HepG2 (cell line): ENCODE measurements around the gene CPA5. TPM values are rescaled to one million over a fixed set of nuclear protein-coding genes. Genes with fewer than 3 reads are reported as not detected.

Source experiments
- ATAC-seq: fragments of 200-7000 bp; cut with Tn5 transposase; 3 replicates; pipeline ENCODE4 v1.9.1; 2020; ENCODE audit warnings: mild to moderate bottlenecking, moderate library complexity
- BruUV-seq: library from RNA; stranded (reverse); fragments of 400-500 nt; replicated peaks from 2 replicates; lab custom pipeline; 2021; lab: Mats Ljungman, UMichigan
- CTCF ChIA-PET: fragments of 300-600 bp; formaldehyde crosslinking; extraction: SDS; loops from one replicate; lab custom pipeline; 2021; ENCODE audit warnings: low total read pairs, inconsistent platforms, low intra/inter-chr PET ratio; lab: Yijun Ruan, JAX
- POLR2A ChIA-PET: fragments of 350-600 bp; sonication (Branson Sonifier 250); formaldehyde crosslinking; loops from one replicate; lab custom pipeline; 2020; ENCODE audit warnings: antibody characterized with exemption, inconsistent platforms; lab: Yijun Ruan, JAX
- DNase-seq: peaks from one replicate; pipeline ENCODE4 v3.0.0-alpha.2; 2015; ENCODE audit warnings: low spot score
- FAIRE-seq: peaks from 3 replicates; lab custom pipeline; 2011; peaks lifted over from hg19 to GRCh38; lab: Jason Lieb, UNC
- H2AFZ ChIP-seq: one replicate; pipeline ENCODE4 v1.6.1; 2011; ENCODE audit warnings: low read length, inconsistent platforms
- H3K27ac ChIP-seq: fragments of 300-600 bp; 3 replicates; pipeline ENCODE4 v1.8.0; 2011; ENCODE audit warnings: mixed run types, mild to moderate bottlenecking, mixed read lengths, low read length, inconsistent platforms; ENCODE audit not compliant: insufficient read depth; ENCODE audit errors: extremely low read length
- H3K27me3 ChIP-seq, 2 experiments: fragments of 200-600 bp in 1 of 2; 2 replicates in 1 of 2; 3 replicates in 1 of 2; pipeline versions ENCODE4 v1.6.0 to v1.8.0; 2011; ENCODE audit warnings: low read length in 2 of 2, mild to moderate bottlenecking in 2 of 2, moderate library complexity in 2 of 2, inconsistent platforms in 1 of 2; ENCODE audit not compliant: insufficient read depth in 2 of 2, control insufficient read depth in 1 of 2
- H3K36me3 ChIP-seq, 2 experiments: fragments of 200-600 bp in 1 of 2; replicated peaks in 1 of 2; 2 replicates in 1 of 2; 3 replicates in 1 of 2; pipeline versions ENCODE4 v1.5.1 to v1.8.0; 2011; ENCODE audit warnings: low read length in 2 of 2, inconsistent platforms in 1 of 2; ENCODE audit not compliant: insufficient read depth in 2 of 2, control insufficient read depth in 1 of 2
- H3K4me1 ChIP-seq: 2 replicates; pipeline ENCODE4 v1.5.1; 2012; ENCODE audit warnings: low read length, inconsistent platforms; ENCODE audit not compliant: insufficient read depth
- H3K4me2 ChIP-seq: 2 replicates; pipeline ENCODE4 v1.6.0; 2011; ENCODE audit warnings: low read depth, low read length, inconsistent platforms
- H3K4me3 ChIP-seq, 3 experiments: fragments of 200-600 bp in 1 of 3; sonication (generic), shearing (Covaris generic) in 1 of 3; replicated peaks in 1 of 3; 2 replicates each; pipeline ENCODE4 v1.5.1; 2011 to 2016; ENCODE audit warnings: low read length in 3 of 3, inconsistent platforms in 2 of 3, low read depth in 2 of 3, mild to moderate bottlenecking in 2 of 3, control low read depth in 1 of 3, mixed read lengths in 1 of 3; ENCODE audit not compliant: insufficient read depth in 1 of 3
- H3K79me2 ChIP-seq: one replicate; pipeline ENCODE4 v1.6.1; 2011; ENCODE audit warnings: low read length, inconsistent platforms; ENCODE audit not compliant: insufficient read depth
- H3K9ac ChIP-seq: 2 replicates; pipeline ENCODE4 v1.6.0; 2011; ENCODE audit warnings: mild to moderate bottlenecking, low read depth, low read length, inconsistent platforms; ENCODE audit not compliant: insufficient read depth
- H3K9me3 ChIP-seq: 2 replicates; pipeline ENCODE4 v1.5.1; 2012; ENCODE audit warnings: mild to moderate bottlenecking, low read length
- H4K20me1 ChIP-seq: 2 replicates; pipeline ENCODE4 v1.6.0; 2011; ENCODE audit warnings: inconsistent platforms, mild to moderate bottlenecking, low read length, moderate library complexity; ENCODE audit not compliant: insufficient read depth
- HMGXB3 ChIP-seq: sonication (generic); formaldehyde crosslinking; IDR thresholded peaks from 2 replicates; pipeline ENCODE4 v1.4.0; 2020; ENCODE audit warnings: missing genetic modification reagents, borderline replicate concordance
- NFYC ChIP-seq: IDR thresholded peaks from 2 replicates; pipeline ENCODE4 v1.6.1; 2016; ENCODE audit warnings: missing genetic modification reagents, missing compliant biosample characterization
- ZNF143 ChIP-seq: sonication (generic); formaldehyde crosslinking; IDR thresholded peaks from 2 replicates; pipeline ENCODE4 v1.4.0; 2020; ENCODE audit warnings: missing genetic modification reagents
- WGBS: methylation state at CpG from one replicate; pipeline ENCODE4 v1.1.6; 2017; ENCODE audit warnings: low lambda C conversion rate; 5-methylcytosine and 5-hydroxymethylcytosine counted together
- in situ Hi-C: cut with HindIII; loops from 2 replicates; pipeline ENCODE4 v1.10.0; 2017; ENCODE audit warnings: low pct_unique_long_range_greater_than_20kb; ENCODE audit not compliant: extremely low pct_ligation_motif_present
- intact Hi-C: fragments of 100-400 bp; cut with micrococcal nuclease; formaldehyde crosslinking; loops from one replicate; pipeline ENCODE4 v1.10.0; 2022; ENCODE audit not compliant: unreplicated experiment
- polyA plus RNA-seq, 8 experiments: library from polyadenylated mRNA; depleted of rRNA in 3 of 8; stranded (reverse) in 7 of 8; unstranded in 1 of 8; fragments of >200 nt; fragmentation: Illumina TruSeq in 4 of 8; extraction: Trizol in 4 of 8; gene quantifications; 2 replicates each; pipeline versions ENCODE4 v1.2.1 to v1.2.3, GENCODE V29; 2011 to 2016; ENCODE audit warnings: low read depth in 4 of 8, missing spikeins in 1 of 8, mixed read lengths in 1 of 8; ENCODE audit not compliant: insufficient read depth in 1 of 8
- total RNA-seq, 5 experiments: library from RNA; depleted of rRNA; stranded (reverse); fragments of >200 nt; fragmentation: Illumina TruSeq; extraction: Trizol; gene quantifications; 2 replicates each; pipeline ENCODE4 v1.2.3, GENCODE V29; 2016; ENCODE audit warnings: low read depth in 1 of 5

Gene CPA5
- total and polyA plus RNA-seq, 2 of the 13 experiments (the other 11 are each of a cell fraction or from before 2014, with no cell fraction given), result 0.48 TPM; not detected in 1

DNA sequence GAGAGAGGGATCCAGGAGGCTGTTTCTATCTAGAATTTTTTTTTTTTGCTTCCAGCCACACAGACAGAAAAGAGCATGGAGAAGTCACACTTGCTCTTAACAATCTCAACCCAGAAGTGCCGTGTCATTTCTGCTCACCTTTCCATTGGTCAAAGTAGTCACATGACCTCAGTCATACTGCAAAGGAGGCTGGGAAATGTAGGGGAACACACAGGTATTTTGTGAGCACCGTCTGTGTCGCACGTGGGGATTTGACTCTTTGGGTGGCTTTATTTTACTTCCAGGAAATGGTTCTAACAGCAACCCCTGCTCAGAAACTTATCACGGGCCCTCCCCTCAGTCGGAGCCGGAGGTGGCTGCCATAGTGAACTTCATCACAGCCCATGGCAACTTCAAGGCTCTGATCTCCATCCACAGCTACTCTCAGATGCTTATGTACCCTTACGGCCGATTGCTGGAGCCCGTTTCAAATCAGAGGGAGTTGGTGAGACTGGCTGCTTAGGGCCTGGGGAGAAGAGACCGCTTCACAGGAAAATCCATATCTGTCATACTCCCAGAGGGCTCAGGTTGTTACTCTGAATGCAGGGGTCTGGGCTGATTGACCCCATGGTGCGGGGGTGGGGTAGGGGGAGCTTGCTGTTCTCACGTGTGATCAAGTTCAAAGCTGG lies 22.6 kb downstream of the CPA5 start:
- Histone ChIP-seq H3K4me1 (peaks cover 77% of the 10 kb centered on the region), H2AFZ (no peak overlapping the region), H3K36me3 (no peaks in the 10 kb centered on the region), H4K20me1 (no peaks in the 10 kb centered on the region), H3K9ac (no peak overlapping the region), H3K4me2 (no peak overlapping the region), H3K4me3 (no peak overlapping the region), H3K27me3 (peaks cover 1 to 22% of the 10 kb centered on the region in 2 experiments; a peak in 4 of 5 replicates), H3K79me2 (no peaks in the 10 kb centered on the region), H3K27ac (no peak overlapping the region), H3K9me3 (no peaks in the 10 kb centered on the region)
- no peak for ATAC-seq
- TF ChIP-seq ZNF143, result 0 out of 2 replicates have a peak, but pooled peaks have one; percentile 29
- TF ChIP-seq HMGXB3 (CRISPR knock-in tag), result no peak
- peak; percentile 35; the same call in 1 of the 2 replicates for TF ChIP-seq NFYC (CRISPR knock-in tag)
- no TSS peak for BruUV-seq
- ChIA-PET CTCF (no interaction called here), POLR2A (no interaction called here)
- DNase-seq, result no peak
- in situ Hi-C loops (no loop called here), intact Hi-C loops (loop anchor here (5.0 kb wide), 1 partner anchor 100 kb away; no protein-coding TSS in a partner anchor)
- no peak for FAIRE-seq
- WGBS, result 67% methylated on average over 11 of the region's 13 CpGs
